HepG2 (cell line): ENCODE data around the gene FLYWCH1. TPM values are rescaled to one million over a fixed set of nuclear protein-coding genes. Genes with fewer than 3 reads are reported as not detected.
A peak's percentile ranks its signal among the peaks of the same experiment; 100 is the strongest.

Experiments
- CBX1 ChIP-seq: IDR thresholded peaks from one replicate; pipeline ENCODE4 v1.6.1; 2016; ENCODE audit warnings: antibody characterized with exemption, low read depth
- GTF2F1 ChIP-seq: fragments of 150-350 bp; IDR thresholded peaks from 2 replicates; pipeline ENCODE4 v1.6.1; 2014; ENCODE audit warnings: low read length
- HDAC2 ChIP-seq: sonication (generic); formaldehyde crosslinking; IDR thresholded peaks from 2 replicates; pipeline ENCODE4 v1.4.0; 2020; ENCODE audit warnings: missing genetic modification reagents
- IKZF4 ChIP-seq: sonication (generic); formaldehyde crosslinking; IDR thresholded peaks from 2 replicates; pipeline ENCODE4 v1.5.1; 2020; ENCODE audit warnings: borderline replicate concordance, mild to moderate bottlenecking, low read depth, missing genetic modification reagents; ENCODE audit errors: not compliant biosample characterization
- KIAA2018 ChIP-seq: sonication (generic); formaldehyde crosslinking; IDR thresholded peaks from 2 replicates; pipeline ENCODE4 v1.5.0; 2020; ENCODE audit warnings: mild to moderate bottlenecking, missing genetic modification reagents, borderline replicate concordance
- MLX ChIP-seq: IDR thresholded peaks from 2 replicates; pipeline ENCODE4 v1.6.1; 2016
- MXI1 ChIP-seq: IDR thresholded peaks from 3 replicates; pipeline ENCODE4 v1.6.1; 2012; ENCODE audit warnings: low read depth, low read length, inconsistent platforms, borderline replicate concordance
- PHF21A ChIP-seq: sonication (generic); formaldehyde crosslinking; IDR thresholded peaks from 2 replicates; pipeline ENCODE4 v1.5.0; 2020; ENCODE audit warnings: mild to moderate bottlenecking, missing genetic modification reagents
- ZBTB10 ChIP-seq: sonication (generic); formaldehyde crosslinking; IDR thresholded peaks from 2 replicates; pipeline ENCODE4 v1.4.0; 2020; ENCODE audit warnings: missing genetic modification reagents, borderline replicate concordance
- ZBTB8A ChIP-seq: sonication (generic); formaldehyde crosslinking; IDR thresholded peaks from 2 replicates; pipeline ENCODE4 v1.4.0; 2020; ENCODE audit warnings: mild to moderate bottlenecking, low read depth, missing genetic modification reagents, borderline replicate concordance
- ZNF251 ChIP-seq: sonication (generic); formaldehyde crosslinking; IDR thresholded peaks from 2 replicates; pipeline ENCODE4 v1.9.0; 2021; ENCODE audit warnings: mild to moderate bottlenecking, missing genetic modification reagents
- ZNF446 ChIP-seq: sonication (generic); formaldehyde crosslinking; IDR thresholded peaks from 2 replicates; pipeline ENCODE4 v1.5.0; 2020; ENCODE audit warnings: mild to moderate bottlenecking, missing genetic modification reagents
- polyA plus RNA-seq, 8 experiments: library from polyadenylated mRNA; depleted of rRNA in 3 of 8; stranded (reverse) in 7 of 8; unstranded in 1 of 8; fragments of >200 nt; fragmentation: Illumina TruSeq in 4 of 8; extraction: Trizol in 4 of 8; gene quantifications; 2 replicates each; pipeline versions ENCODE4 v1.2.1 to v1.2.3, GENCODE V29; 2011 to 2016; ENCODE audit warnings: low read depth in 4 of 8, missing spikeins in 1 of 8, mixed read lengths in 1 of 8; ENCODE audit not compliant: insufficient read depth in 1 of 8
- total RNA-seq, 5 experiments: library from RNA; depleted of rRNA; stranded (reverse); fragments of >200 nt; fragmentation: Illumina TruSeq; extraction: Trizol; gene quantifications; 2 replicates each; pipeline ENCODE4 v1.2.3, GENCODE V29; 2016; ENCODE audit warnings: low read depth in 1 of 5
- TF ChIP-seq, protein P1 (sequence below): sonication (generic); formaldehyde crosslinking; IDR thresholded peaks from 2 replicates; pipeline ENCODE4 v1.8.0; 2022; ENCODE audit warnings: missing genetic modification reagents, mild to moderate bottlenecking, inconsistent platforms, borderline replicate concordance

FLYWCH1 gene
- total and polyA plus RNA-seq, 2 of the 13 experiments (the other 11 are each of a cell fraction or from before 2014, with no cell fraction given) = 7.3 to 12.4 TPM

DNA sequence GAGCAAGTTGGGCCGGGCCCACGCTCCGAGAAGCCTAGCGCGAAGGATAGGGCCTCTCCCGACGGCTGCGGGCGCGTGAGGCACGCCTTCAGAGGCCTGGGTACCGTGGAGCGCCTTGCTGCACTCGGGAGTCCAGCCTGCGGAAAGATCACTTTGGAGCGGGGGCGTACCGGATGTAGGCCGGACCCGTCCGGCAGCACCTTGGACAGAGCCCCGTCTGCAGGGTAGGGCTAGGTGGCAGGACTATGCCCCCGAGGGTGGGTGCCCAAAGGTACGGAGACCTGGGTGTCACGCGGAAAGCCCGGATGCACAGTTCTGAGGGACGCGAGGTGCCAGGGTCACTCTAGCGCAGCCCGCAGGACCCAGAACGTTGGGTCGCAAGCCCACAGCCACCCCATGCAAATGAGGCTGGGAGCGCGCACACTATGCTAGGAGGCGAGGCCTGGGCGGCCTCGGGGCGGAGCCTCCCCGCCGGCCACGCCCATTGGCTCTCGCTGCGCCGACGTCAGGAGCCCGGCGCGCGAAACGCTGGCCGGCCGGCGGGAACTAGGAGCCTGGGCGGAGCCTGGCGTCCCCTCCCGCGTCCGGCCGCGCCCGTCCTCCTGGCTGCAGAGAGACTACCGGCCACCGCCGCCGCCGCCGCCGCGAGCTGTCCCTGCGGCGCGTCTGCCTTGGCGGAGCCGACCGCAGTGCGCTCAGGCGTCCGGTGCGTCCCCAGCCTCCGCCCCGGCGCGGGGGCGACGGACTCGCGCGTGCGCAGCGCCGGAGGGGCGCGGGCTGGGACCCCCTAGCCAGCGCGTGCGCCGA is 57.2 kb downstream of the FLYWCH1 start, which contains the start of gene PAQR4 (continued):
- TF ChIP-seq KIAA2018 (CRISPR knock-in tag) (no peak), PHF21A (CRISPR knock-in tag) (peak; percentile 87), ZBTB8A (CRISPR knock-in tag) (peak; percentile 63; the same call in 1 of the 2 replicates), MXI1 (peak; percentile 65; the same call in 1 of the 3 replicates), IKZF4 (CRISPR knock-in tag) (peak; percentile 93), HDAC2 (CRISPR knock-in tag) (peak; percentile 96), GTF2F1 (no peak), ZBTB10 (CRISPR knock-in tag) (peak; percentile 70; the same call in 1 of the 2 replicates), MLX (CRISPR knock-in tag) (0 out of 2 replicates have a peak, but pooled peaks have one; percentile 44), ZNF251 (CRISPR knock-in tag) (peak; percentile 74; the same call in 1 of the 2 replicates), ZNF446 (CRISPR knock-in tag) (peak; percentile 97), CBX1 (no peak)
- TF ChIP-seq, protein P1, sequence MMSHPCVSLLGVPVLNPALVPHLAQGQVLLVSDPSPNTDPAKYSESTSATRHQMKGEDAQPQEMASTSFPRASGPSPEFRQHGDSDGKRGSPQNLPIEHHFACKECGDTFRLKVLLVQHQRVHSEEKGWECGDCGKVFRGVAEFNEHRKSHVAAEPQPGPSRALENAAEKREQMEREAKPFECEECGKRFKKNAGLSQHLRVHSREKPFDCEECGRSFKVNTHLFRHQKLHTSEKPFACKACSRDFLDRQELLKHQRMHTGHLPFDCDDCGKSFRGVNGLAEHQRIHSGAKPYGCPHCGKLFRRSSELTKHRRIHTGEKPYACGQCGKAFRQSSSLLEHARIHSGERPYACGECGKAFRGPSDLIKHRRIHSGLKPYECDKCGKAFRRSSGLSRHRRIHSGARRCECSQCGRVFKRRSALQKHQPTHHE (CRISPR knock-in tag) = peak; percentile 99
